Measurements from ENCODE around the gene TKT.

DNA sequence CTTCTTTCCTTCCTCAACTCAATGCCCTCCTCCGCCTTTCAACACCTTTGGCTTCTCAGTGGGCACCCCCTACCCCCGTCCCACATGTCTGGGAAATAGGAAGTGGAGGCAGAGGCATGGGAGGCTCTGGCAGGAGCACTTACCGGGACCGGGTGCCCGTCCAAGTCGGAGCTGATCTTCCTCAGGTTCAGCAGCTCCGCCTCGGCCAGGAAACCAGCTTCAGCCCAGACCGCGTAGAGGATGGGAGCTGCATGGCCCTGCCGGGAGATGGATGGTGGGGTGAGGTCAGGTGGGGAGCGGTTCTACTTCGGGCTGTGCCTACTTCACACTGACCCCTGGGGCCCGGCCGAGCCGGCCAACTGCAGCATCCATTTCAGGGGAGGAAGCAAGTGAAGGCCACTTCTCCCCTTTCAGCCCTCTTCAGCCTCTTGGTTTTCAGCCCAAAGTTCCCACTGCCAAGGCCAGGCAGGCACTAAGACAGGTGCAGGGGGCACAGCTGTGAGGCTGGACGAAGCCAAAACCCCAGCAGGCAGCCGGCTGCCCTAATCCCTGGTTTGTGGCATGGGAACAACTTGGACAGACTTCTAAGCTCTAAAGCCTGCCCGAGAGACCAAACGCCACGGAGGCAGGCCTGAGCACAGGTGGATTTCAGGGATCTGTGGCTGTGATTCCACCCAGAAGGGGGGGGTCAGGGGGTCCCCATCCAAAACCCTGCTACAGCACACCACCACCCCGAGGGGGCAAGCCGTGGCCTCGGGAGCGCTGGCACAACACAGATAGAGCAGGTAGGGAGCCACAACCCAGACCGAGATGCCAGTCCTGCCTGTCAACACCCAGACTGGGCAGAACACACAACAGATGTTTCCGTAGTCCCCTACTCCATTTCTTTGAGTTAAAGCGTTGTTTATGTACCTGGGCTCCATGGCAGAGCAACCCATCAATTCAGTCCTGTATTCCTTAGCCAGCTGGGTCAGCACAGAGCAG is 14.5 kb downstream of the TKT start:
- TF ChIP-seq, protein P1, sequence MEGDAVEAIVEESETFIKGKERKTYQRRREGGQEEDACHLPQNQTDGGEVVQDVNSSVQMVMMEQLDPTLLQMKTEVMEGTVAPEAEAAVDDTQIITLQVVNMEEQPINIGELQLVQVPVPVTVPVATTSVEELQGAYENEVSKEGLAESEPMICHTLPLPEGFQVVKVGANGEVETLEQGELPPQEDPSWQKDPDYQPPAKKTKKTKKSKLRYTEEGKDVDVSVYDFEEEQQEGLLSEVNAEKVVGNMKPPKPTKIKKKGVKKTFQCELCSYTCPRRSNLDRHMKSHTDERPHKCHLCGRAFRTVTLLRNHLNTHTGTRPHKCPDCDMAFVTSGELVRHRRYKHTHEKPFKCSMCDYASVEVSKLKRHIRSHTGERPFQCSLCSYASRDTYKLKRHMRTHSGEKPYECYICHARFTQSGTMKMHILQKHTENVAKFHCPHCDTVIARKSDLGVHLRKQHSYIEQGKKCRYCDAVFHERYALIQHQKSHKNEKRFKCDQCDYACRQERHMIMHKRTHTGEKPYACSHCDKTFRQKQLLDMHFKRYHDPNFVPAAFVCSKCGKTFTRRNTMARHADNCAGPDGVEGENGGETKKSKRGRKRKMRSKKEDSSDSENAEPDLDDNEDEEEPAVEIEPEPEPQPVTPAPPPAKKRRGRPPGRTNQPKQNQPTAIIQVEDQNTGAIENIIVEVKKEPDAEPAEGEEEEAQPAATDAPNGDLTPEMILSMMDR (IDR thresholded peaks at IDR 0.05) = no peak
- TF ChIP-seq POLR2A (IDR thresholded peaks at IDR 0.05) (no peak), EP300 (IDR thresholded peaks at IDR 0.05; ENCODE audit: low read depth) (no peak), POLR2AphosphoS5 (IDR thresholded peaks at IDR 0.05) (no peak)

All from transverse colon (tissue), 4 donors.